Endothelial cell of umbilical vein (primary cell): ENCODE results near the gene DRAP1. TPM values are rescaled to one million over a fixed set of nuclear protein-coding genes. Genes with fewer than 3 reads are reported as not detected.

Experiments used
- BruUV-seq: library from RNA; stranded (reverse); fragments of 400-500 nt; replicated peaks from 2 replicates; lab custom pipeline; 2021; lab: Mats Ljungman, UMichigan
- CTCF ChIA-PET: fragments of 300-600, 350-600 bp; sonication (Branson Sonifier 250); formaldehyde crosslinking; loops from one replicate; lab custom pipeline; 2021; ENCODE audit warnings: antibody characterized with exemption, inconsistent platforms; lab: Charles Lee
- POLR2A ChIA-PET: fragments of 300-600, 350-600 bp; sonication (Branson Sonifier 250); formaldehyde crosslinking; loops from one replicate; lab custom pipeline; 2021; ENCODE audit warnings: antibody characterized with exemption, inconsistent platforms; lab: Charles Lee
- DNase-seq: peaks from one replicate; pipeline ENCODE4 v3.0.0-alpha.2; 2011; ENCODE audit warnings: low read depth, low spot score
- FAIRE-seq: peaks from 2 replicates; lab custom pipeline; 2011; peaks lifted over from hg19 to GRCh38; lab: Jason Lieb, UNC
- H2AFZ ChIP-seq: 2 replicates; pipeline ENCODE4 v1.6.0; 2012; ENCODE audit warnings: low read depth, low read length, control low read depth, inconsistent platforms
- H3K27ac ChIP-seq: 2 replicates; pipeline ENCODE4 v1.5.1; 2011; ENCODE audit warnings: low read depth, mild to moderate bottlenecking, control low read depth, low read length, moderate library complexity; ENCODE audit not compliant: insufficient read depth
- H3K27me3 ChIP-seq, 2 experiments: 2 replicates each; pipeline versions ENCODE4 v1.6.0 to v1.6.1; 2011; ENCODE audit warnings: low read length in 2 of 2, mixed read lengths in 1 of 2; ENCODE audit not compliant: control insufficient read depth in 2 of 2, insufficient read depth in 2 of 2
- H3K36me3 ChIP-seq, 2 experiments: 2 replicates in 1 of 2; 3 replicates in 1 of 2; pipeline ENCODE4 v1.5.1; 2011; ENCODE audit warnings: low read length in 2 of 2, mild to moderate bottlenecking in 1 of 2, moderate library complexity in 1 of 2; ENCODE audit not compliant: control insufficient read depth in 2 of 2, insufficient read depth in 2 of 2; ENCODE audit errors: extremely low read depth in 1 of 2
- H3K4me1 ChIP-seq: 3 replicates; pipeline ENCODE4 v1.5.1; 2011; ENCODE audit warnings: mild to moderate bottlenecking, low read length; ENCODE audit not compliant: control insufficient read depth, insufficient read depth; ENCODE audit errors: extremely low read depth
- H3K4me2 ChIP-seq: 2 replicates; pipeline ENCODE4 v1.6.1; 2011; ENCODE audit warnings: low read length, control low read depth, mixed read lengths; ENCODE audit not compliant: insufficient read depth
- H3K4me3 ChIP-seq, 3 experiments: fragments of 200-600 bp in 1 of 3; sonication (generic), shearing (Covaris generic) in 1 of 3; replicated peaks in 1 of 3; 2 replicates each; pipeline ENCODE4 v1.5.1; 2011 to 2016; ENCODE audit warnings: control low read depth in 3 of 3, low read length in 3 of 3, mild to moderate bottlenecking in 2 of 3, inconsistent platforms in 1 of 3, low read depth in 1 of 3, moderate library complexity in 1 of 3; ENCODE audit not compliant: insufficient read depth in 1 of 3
- H3K79me2 ChIP-seq: 2 replicates; pipeline ENCODE4 v1.6.0; 2012; ENCODE audit warnings: low read length, inconsistent platforms; ENCODE audit not compliant: control insufficient read depth, insufficient read depth
- H3K9ac ChIP-seq: replicated peaks from 2 replicates; pipeline ENCODE3; 2011; ENCODE audit warnings: low read length, control low read depth; ENCODE audit not compliant: insufficient read depth; ENCODE audit errors: extremely low read depth
- H3K9me1 ChIP-seq: replicated peaks from 3 replicates; pipeline ENCODE4 v1.6.0; 2011; ENCODE audit warnings: mild to moderate bottlenecking, low read length; ENCODE audit not compliant: control insufficient read depth, insufficient read depth; ENCODE audit errors: extremely low read depth
- H3K9me3 ChIP-seq: replicated peaks from 2 replicates; pipeline ENCODE4 v1.5.1; 2012; ENCODE audit warnings: low read length, inconsistent platforms; ENCODE audit not compliant: control insufficient read depth, insufficient read depth
- H4K20me1 ChIP-seq: replicated peaks from 2 replicates; pipeline ENCODE3; 2011; ENCODE audit warnings: mild to moderate bottlenecking, low read length; ENCODE audit not compliant: control insufficient read depth, insufficient read depth; ENCODE audit errors: extremely low read depth
- EZH2 ChIP-seq: IDR thresholded peaks from 2 replicates; pipeline ENCODE4 v1.6.1; 2012; ENCODE audit warnings: borderline replicate concordance, low read depth, mild to moderate bottlenecking, moderate library complexity, low read length, inconsistent platforms; ENCODE audit not compliant: severe bottlenecking
- FOS ChIP-seq: IDR thresholded peaks from 2 replicates; pipeline ENCODE4 v1.6.1; 2011; ENCODE audit warnings: mild to moderate bottlenecking, low read length, moderate library complexity, borderline replicate concordance; ENCODE audit not compliant: insufficient read depth
- GATA2 ChIP-seq: IDR thresholded peaks from 2 replicates; pipeline ENCODE4 v1.7.0; 2011; ENCODE audit warnings: low read depth, mild to moderate bottlenecking, moderate library complexity, mixed read lengths, low read length; ENCODE audit not compliant: insufficient read length, insufficient read depth
- JUN ChIP-seq: IDR thresholded peaks from 2 replicates; pipeline ENCODE4 v1.6.1; 2011; ENCODE audit warnings: borderline replicate concordance, low read depth; ENCODE audit not compliant: insufficient read length, insufficient read depth
- MYC ChIP-seq: IDR thresholded peaks from one replicate; pipeline ENCODE4 v1.6.1; 2011; ENCODE audit warnings: mild to moderate bottlenecking, low read depth, low read length
- POLR2A ChIP-seq: IDR thresholded peaks from 2 replicates; pipeline ENCODE4 v1.6.1; 2012; ENCODE audit warnings: low read depth, mild to moderate bottlenecking, control low read depth, low read length
- POLR2AphosphoS5 ChIP-seq: IDR thresholded peaks from 2 replicates; pipeline ENCODE4 v1.6.1; 2012; ENCODE audit warnings: low read depth, mild to moderate bottlenecking, control low read depth, low read length, moderate library complexity; ENCODE audit not compliant: insufficient read depth
- dilution Hi-C: fragments of 300-500 bp; cut with MboI; formaldehyde crosslinking; loops from one replicate; pipeline ENCODE4 v1.15.0; 2019; ENCODE audit warnings: low sequenced_read_pairs; ENCODE audit not compliant: extremely low pct_ligation_motif_present
- intact Hi-C: fragments of 100-400 bp; cut with micrococcal nuclease; formaldehyde crosslinking; loops from one replicate; pipeline ENCODE4 v1.10.0; 2022
- polyA plus RNA-seq, 4 experiments: library from polyadenylated mRNA; depleted of rRNA in 3 of 4; stranded (reverse) in 3 of 4; unstranded in 1 of 4; fragments of >200 nt; gene quantifications; 2 replicates each; pipeline versions ENCODE4 v1.2.1 to v1.2.3, GENCODE V29; 2011 to 2012; ENCODE audit warnings: missing spikeins in 1 of 4
- total RNA-seq: library from RNA; stranded (reverse); gene quantifications from 2 replicates; pipeline ENCODE4 v1.2.3, GENCODE V29; 2021
- TF ChIP-seq, protein P1 (sequence below), 2 donors: IDR thresholded peaks; 1 replicate in 1 of 2; 2 replicates in 1 of 2; pipeline ENCODE4 v1.5.1; 2011; ENCODE audit warnings: low read length in 2 of 2, mild to moderate bottlenecking in 2 of 2, moderate library complexity in 2 of 2, control low read depth in 1 of 2, inconsistent platforms in 1 of 2, low read depth in 1 of 2; ENCODE audit not compliant: insufficient read depth in 1 of 2; ENCODE audit errors: extremely low read depth in 1 of 2
- TF ChIP-seq, protein P2 (sequence below): IDR thresholded peaks from 2 replicates; pipeline ENCODE4 v1.6.1; 2011; ENCODE audit not compliant: insufficient read depth, insufficient read length

The DRAP1 gene
- total and polyA plus RNA-seq, 2 donors (not counting 3 experiments of a cell fraction or from before 2014, with no cell fraction given) = 74.9 to 114 TPM

DNA sequence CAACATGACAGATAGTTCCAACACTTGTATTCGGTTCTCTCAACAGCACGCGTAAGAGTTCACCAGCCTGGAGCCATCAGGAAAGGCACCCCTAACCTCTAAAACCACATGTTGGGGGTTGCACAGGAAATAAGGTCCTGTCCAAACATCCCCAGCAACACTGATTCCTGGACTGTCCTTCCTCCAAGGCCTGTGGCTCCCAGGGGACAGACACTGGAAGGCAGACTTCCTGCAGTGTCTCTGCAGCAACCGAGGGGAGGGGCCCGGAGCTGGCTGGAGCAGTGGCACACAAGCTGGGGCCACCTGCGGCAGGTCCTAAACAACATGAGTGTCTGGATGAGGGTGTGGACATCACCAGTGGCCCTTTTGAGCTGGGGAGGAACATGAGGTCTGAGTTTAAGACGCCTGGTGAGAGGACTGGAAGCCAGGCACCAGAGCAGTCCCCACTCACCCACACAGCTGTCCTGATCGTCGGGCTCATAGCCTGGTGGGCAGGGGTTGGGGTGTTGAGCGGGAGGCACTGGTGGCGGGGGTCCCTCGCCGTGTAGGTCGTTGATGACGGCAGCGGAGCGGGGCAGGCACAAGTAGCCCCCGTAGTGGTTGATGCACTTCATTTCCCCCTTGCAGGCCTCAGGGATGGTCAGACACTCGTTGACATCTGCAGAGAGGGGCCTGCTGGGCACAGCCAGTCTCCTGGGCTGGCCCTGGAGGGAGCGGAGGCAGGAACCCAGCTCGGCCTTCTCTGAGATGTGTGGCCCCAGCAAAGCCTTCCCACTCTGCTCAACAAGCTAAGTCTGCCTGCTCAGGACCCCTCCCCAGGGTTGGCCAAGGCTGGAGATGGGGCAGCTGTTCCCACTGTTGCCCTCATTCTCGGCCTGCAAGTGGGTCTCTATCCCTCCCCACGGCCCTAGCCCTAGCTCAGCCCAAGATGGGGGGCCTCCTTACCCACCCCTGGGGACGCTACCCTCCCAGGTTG is 48.2 kb upstream of the DRAP1 start:
- Histone ChIP-seq H3K4me1 (peaks cover 17% of the 10 kb centered on the region), H3K9me3 (no peaks in the 10 kb centered on the region), H3K9ac (no peak overlapping the region), H3K4me2 (peak overlapping the region; percentile 57), H3K79me2 (peaks cover 2% of the 10 kb centered on the region), H2AFZ (no peak overlapping the region), H3K9me1 (no peaks in the 10 kb centered on the region), H3K4me3 (no peak overlapping the region), H3K27me3 (no peaks in the 10 kb centered on the region), H4K20me1 (no peaks in the 10 kb centered on the region), H3K27ac (peak overlapping the region; percentile 52), H3K36me3 (peaks cover 0 to 21% of the 10 kb centered on the region in 2 experiments)
- TSS peak; percentile 2 for BruUV-seq
- POLR2A ChIA-PET = interaction anchor here (0.9 to 1.9 kb wide), 5 partner anchors 8 to 20 kb away, joined by 3 to 19 read pairs (median 4); partner anchors contain the start of genes CCDC85B, CFL1 and MUS81
- dilution Hi-C loops = no loop called here
- DNase-seq = no peak
- TF ChIP-seq GATA2 (no peak), JUN (no peak), EZH2 (no peak), FOS (no peak), POLR2A (no peak), POLR2AphosphoS5 (no peak), MYC (no peak)
- TF ChIP-seq, protein P1, sequence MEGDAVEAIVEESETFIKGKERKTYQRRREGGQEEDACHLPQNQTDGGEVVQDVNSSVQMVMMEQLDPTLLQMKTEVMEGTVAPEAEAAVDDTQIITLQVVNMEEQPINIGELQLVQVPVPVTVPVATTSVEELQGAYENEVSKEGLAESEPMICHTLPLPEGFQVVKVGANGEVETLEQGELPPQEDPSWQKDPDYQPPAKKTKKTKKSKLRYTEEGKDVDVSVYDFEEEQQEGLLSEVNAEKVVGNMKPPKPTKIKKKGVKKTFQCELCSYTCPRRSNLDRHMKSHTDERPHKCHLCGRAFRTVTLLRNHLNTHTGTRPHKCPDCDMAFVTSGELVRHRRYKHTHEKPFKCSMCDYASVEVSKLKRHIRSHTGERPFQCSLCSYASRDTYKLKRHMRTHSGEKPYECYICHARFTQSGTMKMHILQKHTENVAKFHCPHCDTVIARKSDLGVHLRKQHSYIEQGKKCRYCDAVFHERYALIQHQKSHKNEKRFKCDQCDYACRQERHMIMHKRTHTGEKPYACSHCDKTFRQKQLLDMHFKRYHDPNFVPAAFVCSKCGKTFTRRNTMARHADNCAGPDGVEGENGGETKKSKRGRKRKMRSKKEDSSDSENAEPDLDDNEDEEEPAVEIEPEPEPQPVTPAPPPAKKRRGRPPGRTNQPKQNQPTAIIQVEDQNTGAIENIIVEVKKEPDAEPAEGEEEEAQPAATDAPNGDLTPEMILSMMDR (IDR thresholded peaks at IDR 0.05; ENCODE audit: extremely low read depth in 1 of 2, insufficient read depth in 1 of 2, low read depth in 1 of 2, low read length in 2 of 2) = no peak
- TF ChIP-seq, protein P2, sequence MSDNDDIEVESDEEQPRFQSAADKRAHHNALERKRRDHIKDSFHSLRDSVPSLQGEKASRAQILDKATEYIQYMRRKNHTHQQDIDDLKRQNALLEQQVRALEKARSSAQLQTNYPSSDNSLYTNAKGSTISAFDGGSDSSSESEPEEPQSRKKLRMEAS = no peak
- CTCF ChIA-PET = interaction anchor here (0.7 to 7.1 kb wide), 10 partner anchors 11 to 117 kb away, joined by 3 to 73 read pairs (median 4); partner anchors contain the start of genes AP5B1, CCDC85B, CFL1 and FIBP
- FAIRE-seq = no peak
- intact Hi-C loops = no loop called here
